ENCODE measurements around the gene GALNS. TPM values are rescaled to one million over a fixed set of nuclear protein-coding genes. Genes with fewer than 3 reads are reported as not detected.

The GALNS gene
- total RNA-seq, 2 donors from 2014 or later = 8.8 to 48.8 TPM

- TF ChIP-seq, protein P1, sequence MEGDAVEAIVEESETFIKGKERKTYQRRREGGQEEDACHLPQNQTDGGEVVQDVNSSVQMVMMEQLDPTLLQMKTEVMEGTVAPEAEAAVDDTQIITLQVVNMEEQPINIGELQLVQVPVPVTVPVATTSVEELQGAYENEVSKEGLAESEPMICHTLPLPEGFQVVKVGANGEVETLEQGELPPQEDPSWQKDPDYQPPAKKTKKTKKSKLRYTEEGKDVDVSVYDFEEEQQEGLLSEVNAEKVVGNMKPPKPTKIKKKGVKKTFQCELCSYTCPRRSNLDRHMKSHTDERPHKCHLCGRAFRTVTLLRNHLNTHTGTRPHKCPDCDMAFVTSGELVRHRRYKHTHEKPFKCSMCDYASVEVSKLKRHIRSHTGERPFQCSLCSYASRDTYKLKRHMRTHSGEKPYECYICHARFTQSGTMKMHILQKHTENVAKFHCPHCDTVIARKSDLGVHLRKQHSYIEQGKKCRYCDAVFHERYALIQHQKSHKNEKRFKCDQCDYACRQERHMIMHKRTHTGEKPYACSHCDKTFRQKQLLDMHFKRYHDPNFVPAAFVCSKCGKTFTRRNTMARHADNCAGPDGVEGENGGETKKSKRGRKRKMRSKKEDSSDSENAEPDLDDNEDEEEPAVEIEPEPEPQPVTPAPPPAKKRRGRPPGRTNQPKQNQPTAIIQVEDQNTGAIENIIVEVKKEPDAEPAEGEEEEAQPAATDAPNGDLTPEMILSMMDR (IDR thresholded peaks at IDR 0.05) = no peak
- no peak for TF ChIP-seq POLR2A (IDR thresholded peaks at IDR 0.05)
- Histone ChIP-seq H3K27me3 (no peaks in the 10 kb centered on the region), H3K36me3 (replicated peaks in 1 of 2; ENCODE audit: insufficient read depth in 1 of 2, low read depth in 2 of 2) (no peaks in the 10 kb centered on the region), H3K4me1 (no peaks in the 10 kb centered on the region), H3K27ac (no peak overlapping the region), H3K9me3 (no peaks in the 10 kb centered on the region), H3K4me3 (no peak overlapping the region)
- 86 to 87% methylated on average over 19 to 20 of the region's 20 CpGs for WGBS, 2 donors
- no peak for ATAC-seq
- intact Hi-C loops (cut with DNase I) = no loop called here
- DNase-seq = no peak
These were observed 13.5 kb downstream of the GALNS start for GRCh38 chr16:88843256-88843655.

- Histone ChIP-seq H3K4me1 (no peaks in the 10 kb centered on the region), H3K9me3 (no peaks in the 10 kb centered on the region), H3K27me3 (no peaks in the 10 kb centered on the region), H3K27ac (no peak overlapping the region), H3K4me3 (no peak overlapping the region), H3K36me3 (replicated peaks in 1 of 2; ENCODE audit: insufficient read depth in 1 of 2, low read depth in 2 of 2) (no peaks in the 10 kb centered on the region)
- no peak for TF ChIP-seq POLR2A (IDR thresholded peaks at IDR 0.05)
- TF ChIP-seq, protein P1 (IDR thresholded peaks at IDR 0.05) = no peak
- intact Hi-C loops (cut with DNase I) = no loop called here
- WGBS, 2 donors = 91 to 94% methylated on average over 9 to 25 of the region's 25 CpGs
- DNase-seq = no peak
- no peak for ATAC-seq
These were observed 13.9 kb downstream of the GALNS start for GRCh38 chr16:88842806-88843205.

GRCh38 chr16:88842308-88842756 lies 14.4 kb downstream of the GALNS start:
- ATAC-seq (no peak), DNase-seq (no peak)
- no peaks in the 10 kb centered on the region for H3K27me3 ChIP-seq
- H3K36me3 ChIP-seq (replicated peaks in 1 of 2; ENCODE audit: insufficient read depth in 1 of 2, low read depth in 2 of 2) = no peaks in the 10 kb centered on the region
- WGBS, 2 donors = 85 to 88% methylated on average over 5 to 13 of the region's 15 CpGs
- no peaks in the 10 kb centered on the region for H3K9me3 ChIP-seq
- H3K4me3 ChIP-seq = no peak overlapping the region
- intact Hi-C loops (cut with DNase I) = no loop called here
- H3K4me1 ChIP-seq = no peaks in the 10 kb centered on the region
- H3K27ac ChIP-seq = no peak overlapping the region
- TF ChIP-seq POLR2A (IDR thresholded peaks at IDR 0.05) = no peak
- TF ChIP-seq, protein P1 (IDR thresholded peaks at IDR 0.05) = no peak

DNA sequence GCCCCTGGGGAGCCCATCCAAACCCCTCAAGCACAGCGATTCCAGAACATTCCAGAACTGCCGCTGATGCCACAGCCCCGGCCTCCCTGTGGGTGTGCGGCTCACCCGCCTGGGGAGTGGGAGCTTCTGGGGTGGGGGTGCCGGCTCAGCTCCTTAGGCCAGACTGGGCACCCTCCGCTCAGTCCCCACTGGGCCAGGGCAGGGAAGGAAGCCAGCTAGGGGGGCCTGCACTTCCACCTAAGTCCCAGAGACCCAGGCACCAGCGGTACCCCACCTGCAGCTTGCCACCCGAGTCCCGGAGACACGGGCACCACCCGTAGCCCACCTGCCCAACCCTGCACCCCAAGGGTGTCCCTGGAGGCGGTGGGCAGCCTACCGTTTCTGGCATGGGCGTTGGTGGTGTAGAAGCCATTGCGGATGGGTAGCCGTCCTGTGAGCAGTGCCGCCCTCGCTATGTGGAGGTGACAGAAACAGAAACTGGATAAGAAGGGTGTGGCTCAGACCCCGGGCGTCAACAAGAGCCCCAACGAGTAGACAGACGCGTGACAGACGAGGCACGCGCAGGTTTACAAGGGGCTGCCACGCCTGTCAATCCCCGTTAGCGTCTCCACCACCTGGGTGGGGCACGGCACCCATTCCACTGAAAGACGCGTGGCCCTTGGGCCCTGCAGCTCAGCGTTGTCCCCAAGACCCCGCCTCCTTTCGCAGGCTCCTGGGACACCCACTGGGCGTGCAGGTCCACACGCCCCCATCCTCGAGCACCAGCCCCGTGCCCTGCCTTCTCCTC lies 15.0 kb downstream of the GALNS start:
- DNase-seq = no peak
- WGBS, 2 donors = 88 to 94% methylated on average over 38 to 39 of the region's 40 CpGs
- H3K4me1 ChIP-seq = no peaks in the 10 kb centered on the region
- TF ChIP-seq, protein P1 (IDR thresholded peaks at IDR 0.05) = no peak
- no peak for TF ChIP-seq POLR2A (IDR thresholded peaks at IDR 0.05)
- H3K27me3 ChIP-seq = no peaks in the 10 kb centered on the region
- no peak for ATAC-seq
- H3K36me3 ChIP-seq (replicated peaks in 1 of 2; ENCODE audit: insufficient read depth in 1 of 2, low read depth in 2 of 2) = no peaks in the 10 kb centered on the region
- no peak overlapping the region for H3K4me3 ChIP-seq
- no peak overlapping the region for H3K27ac ChIP-seq
- intact Hi-C loops (cut with DNase I) = no loop called here
- H3K9me3 ChIP-seq = no peaks in the 10 kb centered on the region
